ENCODE measurements around the gene ACAD9.

ACAD9 gene

GRCh38 chr3:128936341-128936740 is 56.9 kb downstream of the ACAD9 start:
- no peak overlapping the region for H3K14ac ChIP-seq (ENCODE audit: low read length in 2 of 2)

GRCh38 chr3:128940252-128940651 is 60.8 kb downstream of the ACAD9 start:
- Histone ChIP-seq H2BK15ac (ENCODE audit: low read depth, poor library complexity, severe bottlenecking) (no peak overlapping the region), H3K23ac (ENCODE audit: low read length in 2 of 2) (no peak overlapping the region), H3K9me3 (ENCODE audit: control insufficient read depth, low read length) (no peaks in the 10 kb centered on the region), H2AFZ (ENCODE audit: low read depth, low read length) (no peak overlapping the region), H3K27me3 (ENCODE audit: control insufficient read depth in 1 of 2, insufficient read depth in 1 of 2, low read length in 2 of 2) (peaks cover 30 to 49% of the 10 kb centered on the region in 2 experiments), H3K36me3 (ENCODE audit: control insufficient read depth in 1 of 2, insufficient read depth in 2 of 2, low read depth in 1 of 2, low read length in 2 of 2) (no peaks in the 10 kb centered on the region), H3K14ac (ENCODE audit: low read length in 2 of 2) (no peak overlapping the region), H3K4me1 (ENCODE audit: control insufficient read depth, insufficient read depth, low read depth, low read length) (no peaks in the 10 kb centered on the region), H3K79me1 (replicated peaks; ENCODE audit: low read length, poor library complexity, severe bottlenecking) (no peaks in the 10 kb centered on the region), H2AK5ac (ENCODE audit: low read length, severe bottlenecking) (no peak overlapping the region), H3K4me2 (ENCODE audit: low read length, poor library complexity, severe bottlenecking) (no peak overlapping the region), H2BK5ac (ENCODE audit: low read depth, low read length, poor library complexity, severe bottlenecking) (no peak overlapping the region), H4K8ac (ENCODE audit: low read length) (no peak overlapping the region), H3K27ac (ENCODE audit: low read length, poor library complexity, severe bottlenecking) (no peak overlapping the region), H3K18ac (ENCODE audit: low read depth in 1 of 2, low read length in 2 of 2) (no peak overlapping the region), H3K4ac (ENCODE audit: low read depth in 1 of 2, low read length in 2 of 2) (no peak overlapping the region), H4K91ac (ENCODE audit: low read length) (no peak overlapping the region), H2BK120ac (ENCODE audit: low read depth, low read length) (no peak overlapping the region), H2BK12ac (ENCODE audit: low read length in 2 of 2) (no peak overlapping the region), H3K9ac (ENCODE audit: low read length) (no peak overlapping the region), H3K4me3 (ENCODE audit: insufficient read depth in 1 of 2, low read depth in 1 of 2, low read length in 2 of 2) (no peak overlapping the region)
- DNase-seq: no peak
- WGBS: 86% methylated on average over 1 of the region's 1 CpG

More at GRCh38 chr3:128936341-128936740, 56.9 kb downstream of the ACAD9 start:
- Histone ChIP-seq H2BK15ac (ENCODE audit: low read depth, poor library complexity, severe bottlenecking) (no peak overlapping the region), H3K4me3 (ENCODE audit: insufficient read depth in 1 of 2, low read depth in 1 of 2, low read length in 2 of 2) (no peak overlapping the region), H4K8ac (ENCODE audit: low read length) (no peak overlapping the region), H4K91ac (ENCODE audit: low read length) (no peak overlapping the region), H3K4me1 (ENCODE audit: control insufficient read depth, insufficient read depth, low read depth, low read length) (no peaks in the 10 kb centered on the region), H3K4ac (ENCODE audit: low read depth in 1 of 2, low read length in 2 of 2) (no peak overlapping the region), H2AK5ac (ENCODE audit: low read length, severe bottlenecking) (no peak overlapping the region), H3K27me3 (ENCODE audit: control insufficient read depth in 1 of 2, insufficient read depth in 1 of 2, low read length in 2 of 2) (peaks cover 35 to 59% of the 10 kb centered on the region in 2 experiments), H2BK12ac (ENCODE audit: low read length in 2 of 2) (no peak overlapping the region), H3K18ac (ENCODE audit: low read depth in 1 of 2, low read length in 2 of 2) (no peak overlapping the region), H2BK120ac (ENCODE audit: low read depth, low read length) (no peak overlapping the region), H3K27ac (ENCODE audit: low read length, poor library complexity, severe bottlenecking) (no peak overlapping the region), H3K9me3 (ENCODE audit: control insufficient read depth, low read length) (no peaks in the 10 kb centered on the region), H3K9ac (ENCODE audit: low read length) (no peak overlapping the region), H3K4me2 (ENCODE audit: low read length, poor library complexity, severe bottlenecking) (no peak overlapping the region), H2BK5ac (ENCODE audit: low read depth, low read length, poor library complexity, severe bottlenecking) (no peak overlapping the region), H2AFZ (ENCODE audit: low read depth, low read length) (no peak overlapping the region), H3K23ac (ENCODE audit: low read length in 2 of 2) (no peak overlapping the region), H3K36me3 (ENCODE audit: control insufficient read depth in 1 of 2, insufficient read depth in 2 of 2, low read depth in 1 of 2, low read length in 2 of 2) (no peaks in the 10 kb centered on the region), H3K79me1 (replicated peaks; ENCODE audit: low read length, poor library complexity, severe bottlenecking) (no peaks in the 10 kb centered on the region)
- WGBS: 65% methylated on average over 4 of the region's 4 CpGs
- DNase-seq: no peak

- Histone ChIP-seq H3K18ac (ENCODE audit: low read depth in 1 of 2, low read length in 2 of 2) (no peak overlapping the region), H3K4me1 (ENCODE audit: control insufficient read depth, insufficient read depth, low read depth, low read length) (no peaks in the 10 kb centered on the region), H3K4me3 (ENCODE audit: insufficient read depth in 1 of 2, low read depth in 1 of 2, low read length in 2 of 2) (no peak overlapping the region), H3K9me3 (ENCODE audit: control insufficient read depth, low read length) (no peaks in the 10 kb centered on the region), H4K91ac (ENCODE audit: low read length) (no peak overlapping the region), H2AFZ (ENCODE audit: low read depth, low read length) (no peak overlapping the region), H3K27me3 (ENCODE audit: control insufficient read depth in 1 of 2, insufficient read depth in 1 of 2, low read length in 2 of 2) (peaks cover 24 to 43% of the 10 kb centered on the region in 2 experiments), H2AK5ac (ENCODE audit: low read length, severe bottlenecking) (no peak overlapping the region), H2BK120ac (ENCODE audit: low read depth, low read length) (no peak overlapping the region), H2BK12ac (ENCODE audit: low read length in 2 of 2) (no peak overlapping the region), H3K79me1 (replicated peaks; ENCODE audit: low read length, poor library complexity, severe bottlenecking) (no peaks in the 10 kb centered on the region), H3K23ac (ENCODE audit: low read length in 2 of 2) (no peak overlapping the region), H3K4me2 (ENCODE audit: low read length, poor library complexity, severe bottlenecking) (no peak overlapping the region), H4K8ac (ENCODE audit: low read length) (no peak overlapping the region), H3K36me3 (ENCODE audit: control insufficient read depth in 1 of 2, insufficient read depth in 2 of 2, low read depth in 1 of 2, low read length in 2 of 2) (no peaks in the 10 kb centered on the region), H2BK15ac (ENCODE audit: low read depth, poor library complexity, severe bottlenecking) (peak overlapping the region; percentile 46), H3K4ac (ENCODE audit: low read depth in 1 of 2, low read length in 2 of 2) (no peak overlapping the region), H3K9ac (ENCODE audit: low read length) (no peak overlapping the region), H3K14ac (ENCODE audit: low read length in 2 of 2) (no peak overlapping the region), H2BK5ac (ENCODE audit: low read depth, low read length, poor library complexity, severe bottlenecking) (no peak overlapping the region), H3K27ac (ENCODE audit: low read length, poor library complexity, severe bottlenecking) (no peak overlapping the region)
- 86% methylated on average over 14 of the region's 15 CpGs for WGBS
- DNase-seq: no peak
Observed at GRCh38 chr3:128942161-128942952, 62.9 kb downstream of the ACAD9 start.

- no peaks in the 10 kb centered on the region for H3K4me1 ChIP-seq (ENCODE audit: control insufficient read depth, insufficient read depth, low read depth, low read length)
- H4K8ac ChIP-seq (ENCODE audit: low read length): no peak overlapping the region
- no peak overlapping the region for H2BK12ac ChIP-seq (ENCODE audit: low read length in 2 of 2)
- H3K36me3 ChIP-seq (ENCODE audit: control insufficient read depth in 1 of 2, insufficient read depth in 2 of 2, low read depth in 1 of 2, low read length in 2 of 2): no peaks in the 10 kb centered on the region
- H3K9me3 ChIP-seq (ENCODE audit: control insufficient read depth, low read length): no peaks in the 10 kb centered on the region
- 86% methylated on average over 21 of the region's 21 CpGs for WGBS
- H3K4me3 ChIP-seq (ENCODE audit: insufficient read depth in 1 of 2, low read depth in 1 of 2, low read length in 2 of 2): no peak overlapping the region
- H3K27ac ChIP-seq (ENCODE audit: low read length, poor library complexity, severe bottlenecking): no peak overlapping the region
- H3K4ac ChIP-seq (ENCODE audit: low read depth in 1 of 2, low read length in 2 of 2): no peak overlapping the region
- H3K18ac ChIP-seq (ENCODE audit: low read depth in 1 of 2, low read length in 2 of 2): no peak overlapping the region
- H2AFZ ChIP-seq (ENCODE audit: low read depth, low read length): no peak overlapping the region
- no peak overlapping the region for H4K91ac ChIP-seq (ENCODE audit: low read length)
- no peak overlapping the region for H2AK5ac ChIP-seq (ENCODE audit: low read length, severe bottlenecking)
- no peak overlapping the region for H2BK5ac ChIP-seq (ENCODE audit: low read depth, low read length, poor library complexity, severe bottlenecking)
- no peak overlapping the region for H3K9ac ChIP-seq (ENCODE audit: low read length)
- no peak overlapping the region for H2BK120ac ChIP-seq (ENCODE audit: low read depth, low read length)
- no peak overlapping the region for H3K23ac ChIP-seq (ENCODE audit: low read length in 2 of 2)
- H2BK15ac ChIP-seq (ENCODE audit: low read depth, poor library complexity, severe bottlenecking): no peak overlapping the region
- H3K27me3 ChIP-seq (ENCODE audit: control insufficient read depth in 1 of 2, insufficient read depth in 1 of 2, low read length in 2 of 2): peaks cover 17 to 36% of the 10 kb centered on the region in 2 experiments
- H3K14ac ChIP-seq (ENCODE audit: low read length in 2 of 2): no peak overlapping the region
- DNase-seq: no peak
- H3K79me1 ChIP-seq (replicated peaks; ENCODE audit: low read length, poor library complexity, severe bottlenecking): no peaks in the 10 kb centered on the region
- H3K4me2 ChIP-seq (ENCODE audit: low read length, poor library complexity, severe bottlenecking): no peak overlapping the region
Observed at GRCh38 chr3:128945041-128945877, 65.8 kb downstream of the ACAD9 start.
